Measurements from ENCODE around the gene PPFIA3.
A peak's percentile ranks its signal among the peaks of the same experiment; 100 is the strongest.
"Not testable (repeated sequence)": the region's sequence is repeated elsewhere in the genome, so short reads cannot be mapped to it uniquely, and the experiment has no call there.

The PPFIA3 gene

GRCh38 chr19:49103331-49104085 is 15.8 kb upstream of the PPFIA3 start:
- DNase-seq (ENCODE audit: low read depth) = no peak

GRCh38 chr19:49104229-49104864 is 15.0 kb upstream of the PPFIA3 start:
- DNase-seq (ENCODE audit: low read depth) = no peak

GRCh38 chr19:49106648-49107135 is 12.7 kb upstream of the PPFIA3 start:
- DNase-seq (ENCODE audit: low read depth) = peak; percentile 69

- DNase-seq (ENCODE audit: low read depth) = no peak
These were observed 11.5 kb upstream of the PPFIA3 start for GRCh38 chr19:49107625-49108459.

- no peak for DNase-seq (ENCODE audit: low read depth)
These were observed 10.3 kb upstream of the PPFIA3 start for GRCh38 chr19:49109051-49109450.

GRCh38 chr19:49109569-49110233 is 9.6 kb upstream of the PPFIA3 start:
- DNase-seq (ENCODE audit: low read depth) = no peak

GRCh38 chr19:49110567-49110966 is 8.8 kb upstream of the PPFIA3 start:
- DNase-seq (ENCODE audit: low read depth) = peak; percentile 36

GRCh38 chr19:49111218-49111998 is 7.9 kb upstream of the PPFIA3 start:
- DNase-seq (ENCODE audit: low read depth) = no peak

- peak; percentile 75 for DNase-seq (ENCODE audit: low read depth)
These were observed 5.3 kb upstream of the PPFIA3 start, which contains the start of gene LIN7B for GRCh38 chr19:49113762-49114629. Gene LIN7B, plus strand, starts transcription at chr19:49114370. Its CDS starts 35 bp downstream, at chr19:49114405.

- peak; percentile 49 for DNase-seq (ENCODE audit: low read depth)
These were observed 4.5 kb upstream of the PPFIA3 start for GRCh38 chr19:49114630-49115363.

- no peak for DNase-seq (ENCODE audit: low read depth)
These were observed 2.8 kb upstream of the PPFIA3 start for GRCh38 chr19:49116544-49116943.

- DNase-seq (ENCODE audit: low read depth) = no peak
These were observed 1.4 kb upstream of the PPFIA3 start for GRCh38 chr19:49117677-49118564.

GRCh38 chr19:49118565-49119410 is 556 bp upstream of the PPFIA3 start, which contains the start of gene C19orf73:
Gene C19orf73, minus strand, starts transcription at chr19:49119143. Its CDS starts 121 bp downstream, at chr19:49119022.
- peak; percentile 93 for DNase-seq (ENCODE audit: low read depth)

GRCh38 chr19:49120325-49120683 is 960 bp downstream of the PPFIA3 start:
- no peak for DNase-seq (ENCODE audit: low read depth)

- no peak for DNase-seq (ENCODE audit: low read depth)
These were observed 1.5 kb downstream of the PPFIA3 start for GRCh38 chr19:49120868-49121267.

- DNase-seq (ENCODE audit: low read depth) = not testable (repeated sequence)
These were observed 2.5 kb downstream of the PPFIA3 start for GRCh38 chr19:49121841-49122240.

- not testable (repeated sequence) for DNase-seq (ENCODE audit: low read depth)
These were observed 3.9 kb downstream of the PPFIA3 start for GRCh38 chr19:49123285-49123684.

Measured in ELR (cell line).